Calu3 (cell line): Measurements from ENCODE around the gene CYP4F22. TPM values are rescaled to one million over a fixed set of nuclear protein-coding genes. Genes with fewer than 3 reads are reported as not detected.
"Not testable (repeated sequence)": the region's sequence is repeated elsewhere in the genome, so short reads cannot be mapped to it uniquely, and the experiment has no call there.

ENCODE experiments used
- BruUV-seq: library from RNA; stranded (reverse); fragments of 400-500 nt; replicated peaks from 2 replicates; lab custom pipeline; 2021; lab: Mats Ljungman, UMichigan
- CTCF ChIA-PET: fragments of 300-600 bp; sonication (Branson Sonifier 250); formaldehyde crosslinking; loops from one replicate; lab custom pipeline; 2022; ENCODE audit warnings: antibody characterized with exemption; lab: Charles Lee
- DNase-seq: peaks from one replicate; pipeline ENCODE4 v3.0.0; 2022
- H3K27ac Mint-ChIP-seq: one replicate; pipeline ENCODE4 v1.8.0; 2022; ENCODE audit warnings: mixed read lengths; ENCODE audit not compliant: unreplicated experiment
- H3K27me3 Mint-ChIP-seq: one replicate; pipeline ENCODE4 v1.8.0; 2022; ENCODE audit warnings: mixed read lengths; ENCODE audit not compliant: unreplicated experiment
- H3K36me3 Mint-ChIP-seq: one replicate; pipeline ENCODE4 v1.8.0; 2022; ENCODE audit warnings: mild to moderate bottlenecking, moderate library complexity, mixed read lengths; ENCODE audit not compliant: insufficient read depth, unreplicated experiment
- H3K4me1 Mint-ChIP-seq: one replicate; pipeline ENCODE4 v1.8.0; 2022; ENCODE audit warnings: mild to moderate bottlenecking, low read depth, mixed read lengths; ENCODE audit not compliant: unreplicated experiment
- H3K4me3 Mint-ChIP-seq: one replicate; pipeline ENCODE4 v1.8.0; 2022; ENCODE audit warnings: mild to moderate bottlenecking, low read depth, moderate library complexity, mixed read lengths; ENCODE audit not compliant: unreplicated experiment
- H3K9me3 Mint-ChIP-seq: one replicate; pipeline ENCODE4 v1.8.0; 2022; ENCODE audit warnings: low read depth, mixed read lengths; ENCODE audit not compliant: unreplicated experiment
- CTCF ChIP-seq: fragments of 200-600 bp; IDR thresholded peaks from one replicate; pipeline ENCODE4 v1.8.0; 2022; ENCODE audit warnings: antibody characterized with exemption; ENCODE audit not compliant: unreplicated experiment
- intact Hi-C: fragments of 100-400 bp; cut with micrococcal nuclease; formaldehyde crosslinking; loops from one replicate; pipeline ENCODE4 v1.10.0; 2022; ENCODE audit not compliant: unreplicated experiment
- total RNA-seq: library from RNA; stranded (reverse); gene quantifications from 2 replicates; pipeline ENCODE4 v1.2.3, GENCODE V29; 2022

CYP4F22 gene
- total RNA-seq, 1 experiment from 2014 or later, result not detected

- BruUV-seq, result no TSS peak
- peaks cover 6% of the 10 kb centered on the region for H3K4me1 Mint-ChIP-seq
- no peaks in the 10 kb centered on the region for H3K9me3 Mint-ChIP-seq
- intact Hi-C loops, result no loop called here
- DNase-seq, result no peak
- peaks cover 81% of the 10 kb centered on the region for H3K27me3 Mint-ChIP-seq
- H3K36me3 Mint-ChIP-seq, result no peaks in the 10 kb centered on the region
- TF ChIP-seq CTCF, result no peak
- no peak overlapping the region for H3K27ac Mint-ChIP-seq
- CTCF ChIA-PET, result no interaction called here
- no peak overlapping the region for H3K4me3 Mint-ChIP-seq
These were observed 6.1 kb upstream of the CYP4F22 start for GRCh38 chr19:15502264-15502663.

DNA sequence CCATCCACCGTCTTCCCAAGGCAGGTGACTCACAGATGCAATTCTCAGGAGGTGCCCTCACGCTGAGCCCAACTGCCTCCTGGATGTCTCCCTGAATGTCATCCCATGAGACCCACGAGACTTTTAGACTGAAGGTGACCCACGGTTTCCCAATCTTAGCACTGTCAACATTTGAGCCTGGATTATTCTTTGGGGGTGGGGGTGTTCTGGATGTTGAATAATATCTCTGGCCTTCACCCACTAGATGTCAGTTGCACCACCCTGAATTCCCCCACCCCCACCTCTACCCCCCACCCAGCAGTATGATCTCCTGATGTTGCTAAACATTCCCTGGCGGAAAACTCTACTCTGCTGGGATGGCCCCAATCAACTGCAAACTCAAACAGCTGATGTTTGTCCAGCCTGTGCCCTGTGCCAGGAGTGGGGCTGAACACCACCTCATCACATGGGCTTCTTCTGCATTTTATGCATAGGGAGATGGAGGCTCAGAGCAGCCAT, 2.2 kb upstream of the CYP4F22 start:
- H3K4me1 Mint-ChIP-seq, result no peaks in the 10 kb centered on the region
- intact Hi-C loops, result no loop called here
- CTCF ChIA-PET, result no interaction called here

GRCh38 chr19:15507068-15508034, 974 bp upstream of the CYP4F22 start:
- Mint-ChIP-seq H3K9me3 (no peaks in the 10 kb centered on the region), H3K36me3 (no peaks in the 10 kb centered on the region), H3K4me3 (no peak overlapping the region), H3K4me1 (no peaks in the 10 kb centered on the region), H3K27me3 (peaks cover 78% of the 10 kb centered on the region), H3K27ac (no peak overlapping the region)
- intact Hi-C loops, result no loop called here
- TF ChIP-seq CTCF, result no peak
- no TSS peak for BruUV-seq
- no peak for DNase-seq
- CTCF ChIA-PET, result no interaction called here

More for the DNA sequence above, 2.2 kb upstream of the CYP4F22 start:
- no TSS peak for BruUV-seq
- H3K27ac Mint-ChIP-seq, result no peak overlapping the region
- H3K9me3 Mint-ChIP-seq, result no peaks in the 10 kb centered on the region
- H3K36me3 Mint-ChIP-seq, result no peaks in the 10 kb centered on the region
- no peak for DNase-seq
- no peak for TF ChIP-seq CTCF
- peaks cover 83% of the 10 kb centered on the region for H3K27me3 Mint-ChIP-seq
- H3K4me3 Mint-ChIP-seq, result no peak overlapping the region

DNA sequence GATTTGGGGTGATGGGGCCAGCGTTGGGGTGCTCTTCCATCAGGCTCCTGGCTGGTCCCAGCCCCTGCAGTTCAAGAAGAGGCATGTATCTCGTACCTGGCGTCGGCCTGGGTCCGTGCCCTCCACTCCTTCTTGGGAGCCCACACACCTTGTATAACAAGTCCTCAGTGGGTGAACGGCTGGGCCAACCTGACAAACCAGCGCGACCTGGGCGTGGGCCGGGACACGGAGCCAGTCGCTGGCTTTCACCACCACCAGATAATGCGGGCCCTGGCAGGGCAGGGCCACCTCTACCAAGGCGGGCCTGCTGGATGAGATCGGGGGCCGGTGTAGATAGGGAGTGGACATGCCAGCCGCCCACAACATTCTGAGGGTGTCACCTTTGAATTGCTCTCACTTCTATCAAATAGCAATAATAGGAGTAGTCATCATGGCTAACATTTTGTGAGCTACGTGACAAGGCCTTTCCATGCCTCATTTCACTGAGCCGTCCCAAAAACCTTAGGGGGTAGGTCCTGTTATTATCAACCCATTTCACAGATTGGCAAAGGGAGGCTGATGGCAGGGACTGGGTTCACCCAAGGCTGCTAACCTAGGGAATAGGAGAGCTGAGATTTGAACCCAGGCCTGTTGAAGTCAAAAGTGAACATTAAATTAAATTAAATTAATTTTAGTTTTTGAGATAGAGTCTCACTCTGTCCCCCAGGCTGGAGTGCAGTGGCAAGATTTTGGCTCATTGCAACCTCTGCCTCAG, 3.5 kb downstream of the CYP4F22 start:
- intact Hi-C loops, result no loop called here
- Mint-ChIP-seq H3K9me3 (no peaks in the 10 kb centered on the region), H3K27ac (no peak overlapping the region), H3K27me3 (peaks cover 47% of the 10 kb centered on the region), H3K4me3 (no peak overlapping the region), H3K4me1 (no peaks in the 10 kb centered on the region), H3K36me3 (no peaks in the 10 kb centered on the region)
- no TSS peak for BruUV-seq
- TF ChIP-seq CTCF, result no peak
- CTCF ChIA-PET, result no interaction called here
- DNase-seq, result no peak

DNA sequence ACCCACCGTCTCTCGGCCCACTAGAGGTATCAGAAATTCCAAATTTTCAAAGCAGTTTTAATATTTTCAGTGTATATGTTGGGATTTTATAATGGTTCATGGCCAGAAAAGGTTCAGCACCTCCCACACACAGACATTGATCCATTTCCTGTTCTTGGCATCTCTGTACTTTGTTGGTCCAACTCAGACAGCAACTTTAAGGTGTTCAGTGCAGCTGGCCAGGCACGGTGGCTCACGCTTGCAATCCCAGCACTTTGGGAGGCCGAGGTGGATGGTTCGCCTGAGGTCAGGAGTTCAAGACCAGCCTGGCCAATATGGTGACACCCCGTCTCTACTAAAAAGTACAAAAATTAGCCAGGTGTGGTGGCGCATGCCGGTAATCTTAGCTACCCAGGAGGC, 6.9 kb downstream of the CYP4F22 start:
- H3K36me3 Mint-ChIP-seq, H3K27ac Mint-ChIP-seq, DNase-seq, H3K4me1 Mint-ChIP-seq, BruUV-seq, H3K4me3 Mint-ChIP-seq, intact Hi-C loops, CTCF ChIA-PET, H3K9me3 Mint-ChIP-seq: not testable (repeated sequence)
- H3K27me3 Mint-ChIP-seq, result peaks cover 40% of the 10 kb centered on the region
